Central memory CD8-positive, alpha-beta T cell (primary cell): ENCODE results near the gene SUCLG1.
"Not testable (repeated sequence)": the region's sequence is repeated elsewhere in the genome, so short reads cannot be mapped to it uniquely, and the experiment has no call there.

Experiments used
- ATAC-seq: fragments of 150-1000 bp; cut with Tn5 transposase; replicated peaks from 2 replicates; pipeline ENCODE4 v1.10.0; 2022; ENCODE audit warnings: mild to moderate bottlenecking, moderate FRiP score, moderate number of reproducible peaks; ENCODE audit not compliant: poor library complexity, severe bottlenecking; ENCODE audit errors: extremely low read depth
- DNase-seq, 2 donors: peaks; one replicate each; pipeline ENCODE4 v3.0.0; 2021; ENCODE audit warnings: low spot score in 2 of 2
- H3K27ac Mint-ChIP-seq: one replicate; pipeline ENCODE4 v1.8.0; 2022; ENCODE audit warnings: low read depth, mild to moderate bottlenecking, moderate library complexity, mixed read lengths
- H3K27me3 Mint-ChIP-seq: one replicate; pipeline ENCODE4 v1.8.0; 2022; ENCODE audit warnings: mixed read lengths
- H3K36me3 Mint-ChIP-seq: one replicate; pipeline ENCODE4 v1.8.0; 2022; ENCODE audit warnings: mild to moderate bottlenecking, moderate library complexity, mixed read lengths; ENCODE audit not compliant: insufficient read depth
- H3K4me1 Mint-ChIP-seq: one replicate; pipeline ENCODE4 v1.8.0; 2022; ENCODE audit warnings: mixed read lengths
- H3K4me3 Mint-ChIP-seq: one replicate; pipeline ENCODE4 v1.8.0; 2022; ENCODE audit warnings: mild to moderate bottlenecking, moderate library complexity, mixed read lengths
- H3K9me3 Mint-ChIP-seq: one replicate; pipeline ENCODE4 v1.8.0; 2022; ENCODE audit warnings: mixed read lengths

SUCLG1 gene

DNA sequence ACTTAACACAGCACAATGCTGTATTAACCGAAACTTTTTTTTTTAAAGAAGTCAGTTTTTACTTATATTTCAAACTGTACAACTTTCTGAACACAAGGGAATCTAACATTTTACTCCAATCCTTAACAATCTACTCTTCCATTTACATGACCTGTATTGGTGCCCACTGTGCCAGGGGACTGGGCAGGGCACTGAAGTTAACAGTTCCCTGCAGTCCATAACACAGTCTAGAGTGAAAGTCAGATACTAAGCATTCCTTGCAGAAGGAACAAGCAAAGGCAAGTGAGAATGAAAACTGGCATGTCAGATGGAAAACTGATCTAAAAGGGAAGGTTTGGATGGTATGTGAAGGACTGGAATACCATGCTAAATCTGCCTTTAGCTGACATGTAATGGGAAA, 29.8 kb downstream of the SUCLG1 start:
- H3K4me3 Mint-ChIP-seq, result no peak overlapping the region
- H3K4me1 Mint-ChIP-seq, result peaks cover 12% of the 10 kb centered on the region
- ATAC-seq (no peak), DNase-seq (no peak)
- peaks cover 41% of the 10 kb centered on the region for H3K36me3 Mint-ChIP-seq
- no peaks in the 10 kb centered on the region for H3K27me3 Mint-ChIP-seq
- no peaks in the 10 kb centered on the region for H3K9me3 Mint-ChIP-seq
- peak overlapping the region; percentile 3 for H3K27ac Mint-ChIP-seq

DNA sequence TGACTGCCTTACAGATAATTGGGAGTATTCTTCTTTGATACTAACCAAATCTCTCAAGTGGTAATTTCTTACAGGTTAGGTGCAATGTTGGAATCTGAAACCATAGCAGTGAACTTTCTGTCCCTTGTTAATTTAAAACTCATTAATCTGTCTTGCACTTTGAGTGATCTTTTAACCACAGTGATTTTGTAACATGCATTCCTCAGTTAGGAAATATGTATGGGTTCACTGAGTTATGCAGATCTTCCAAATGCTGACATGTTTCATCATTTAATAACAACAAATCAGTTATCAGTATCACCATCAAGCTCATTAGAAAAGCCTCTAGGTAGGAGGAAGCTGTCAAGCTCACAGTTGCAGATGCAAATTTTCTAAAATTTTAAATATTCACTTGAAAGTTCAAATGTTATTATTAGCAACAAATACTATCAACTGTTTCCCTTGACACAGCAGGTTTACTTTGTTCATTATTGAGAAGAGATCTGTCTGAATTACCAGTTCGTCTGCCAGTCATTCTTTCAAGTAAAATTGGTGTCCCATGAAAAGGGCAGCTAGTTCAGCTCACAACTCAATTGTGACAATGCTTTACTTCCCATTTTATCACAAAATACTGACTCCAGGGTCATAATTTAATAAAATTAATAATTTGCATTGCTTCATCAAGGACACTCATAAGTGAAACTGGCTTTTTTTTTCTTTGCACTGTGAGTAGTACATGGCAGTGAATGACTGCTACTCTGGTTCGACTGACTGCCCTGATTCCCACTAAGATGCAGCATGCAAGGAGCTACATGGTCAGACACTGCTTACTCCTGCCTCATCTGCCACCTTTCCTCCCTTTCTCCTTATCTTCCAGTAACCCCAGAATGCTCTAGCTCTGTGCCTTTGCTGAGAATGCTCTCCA, 31.6 kb downstream of the SUCLG1 start:
- H3K9me3 Mint-ChIP-seq, result no peaks in the 10 kb centered on the region
- H3K4me3 Mint-ChIP-seq, result no peak overlapping the region
- ATAC-seq, result no peak
- peaks cover 12% of the 10 kb centered on the region for H3K4me1 Mint-ChIP-seq
- no peak for DNase-seq
- peak overlapping the region; percentile 17 for H3K27ac Mint-ChIP-seq
- peaks cover 45% of the 10 kb centered on the region for H3K36me3 Mint-ChIP-seq
- H3K27me3 Mint-ChIP-seq, result no peaks in the 10 kb centered on the region

DNA sequence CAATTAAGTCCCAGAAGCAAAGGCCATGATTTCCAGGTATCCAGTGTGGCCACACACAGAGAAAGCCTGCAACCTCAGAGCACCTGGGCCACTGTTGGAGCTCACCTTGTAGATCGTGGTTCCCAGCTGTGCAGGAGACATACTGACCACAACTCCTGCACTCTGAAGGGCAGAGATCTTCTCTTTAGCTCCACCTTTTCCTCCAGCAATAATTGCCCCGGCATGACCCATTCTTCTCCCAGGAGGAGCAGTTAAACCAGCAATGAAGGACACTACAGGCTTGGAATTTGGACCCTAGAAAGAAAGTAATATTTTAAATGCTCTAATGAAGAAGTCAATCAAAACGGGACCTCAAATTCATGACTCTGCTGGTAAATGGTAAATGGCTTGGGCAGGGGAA, 33.8 kb downstream of the SUCLG1 start:
- Mint-ChIP-seq H3K9me3 (no peaks in the 10 kb centered on the region), H3K36me3 (peaks cover 35% of the 10 kb centered on the region), H3K4me3 (no peak overlapping the region), H3K4me1 (peaks cover 12% of the 10 kb centered on the region), H3K27me3 (no peaks in the 10 kb centered on the region), H3K27ac (peak overlapping the region; percentile 4)
- ATAC-seq, result no peak
- no peak for DNase-seq

DNA sequence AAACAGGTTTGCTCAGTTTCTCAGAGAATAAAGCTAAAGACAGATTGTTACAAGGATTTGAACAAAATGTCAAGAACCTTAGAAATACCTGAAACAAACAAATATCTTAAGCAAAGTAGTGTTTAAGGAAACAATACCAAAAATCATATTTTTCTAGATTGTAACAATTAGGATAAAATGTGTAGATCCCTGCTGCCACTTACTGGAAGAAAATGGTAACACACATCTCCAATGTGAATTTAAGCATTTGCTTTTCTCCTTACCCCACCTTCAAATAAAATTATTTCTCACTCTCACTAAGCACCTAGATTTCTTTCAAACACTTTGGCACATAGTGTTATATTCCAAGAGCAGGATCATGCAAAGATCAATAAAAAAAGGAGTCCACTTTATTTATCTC, 34.9 kb downstream of the SUCLG1 start:
- no peak for ATAC-seq
- DNase-seq, result no peak
- Mint-ChIP-seq H3K27me3 (no peaks in the 10 kb centered on the region), H3K4me3 (no peak overlapping the region), H3K27ac (no peak overlapping the region), H3K9me3 (no peaks in the 10 kb centered on the region), H3K4me1 (peaks cover 6% of the 10 kb centered on the region), H3K36me3 (peaks cover 28% of the 10 kb centered on the region)

DNA sequence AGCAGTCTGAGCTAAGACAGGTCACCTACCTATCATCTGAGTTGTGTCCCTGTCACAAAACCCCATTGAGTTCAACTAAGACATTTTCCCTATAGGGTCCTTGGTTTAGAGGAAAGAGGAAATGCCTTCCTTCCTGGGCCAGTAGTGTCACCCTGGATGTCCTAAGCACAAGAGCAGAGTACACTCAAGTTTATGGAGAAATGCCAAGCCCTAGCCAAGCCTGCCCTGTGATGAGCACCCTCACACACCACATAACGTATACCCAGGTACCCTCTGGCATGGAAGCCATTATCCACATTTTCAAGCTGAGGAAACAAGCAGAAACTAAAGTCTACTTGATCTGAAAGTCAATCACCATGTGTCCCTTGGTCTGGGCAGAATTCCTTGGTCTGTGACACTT, 37.3 kb downstream of the SUCLG1 start:
- Mint-ChIP-seq H3K27me3 (no peaks in the 10 kb centered on the region), H3K27ac (no peak overlapping the region), H3K9me3 (no peaks in the 10 kb centered on the region), H3K4me3 (no peak overlapping the region), H3K36me3 (peaks cover 23% of the 10 kb centered on the region), H3K4me1 (no peaks in the 10 kb centered on the region)
- DNase-seq (no peak), ATAC-seq (no peak)

DNA sequence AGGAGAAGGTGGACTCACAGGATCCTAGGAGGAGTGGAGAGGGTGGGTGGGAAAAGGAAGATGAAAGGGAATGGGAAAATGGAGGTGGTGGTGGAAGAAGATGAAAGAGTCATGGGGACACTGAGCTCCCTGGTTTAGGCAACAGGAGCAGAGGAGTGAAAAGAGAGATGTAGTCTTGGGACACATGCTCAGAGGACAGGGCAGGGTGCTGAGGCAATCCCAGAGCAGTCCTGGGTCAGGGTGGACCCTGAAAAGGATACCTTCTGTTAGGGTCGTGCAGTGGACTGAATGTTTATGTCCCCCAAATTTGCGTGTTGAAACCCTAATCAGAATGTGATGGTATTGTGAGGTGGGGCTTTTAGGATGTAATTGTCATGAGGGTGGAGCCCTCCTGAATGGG, 37.9 kb downstream of the SUCLG1 start:
- H3K4me3 Mint-ChIP-seq, result no peak overlapping the region

DNA sequence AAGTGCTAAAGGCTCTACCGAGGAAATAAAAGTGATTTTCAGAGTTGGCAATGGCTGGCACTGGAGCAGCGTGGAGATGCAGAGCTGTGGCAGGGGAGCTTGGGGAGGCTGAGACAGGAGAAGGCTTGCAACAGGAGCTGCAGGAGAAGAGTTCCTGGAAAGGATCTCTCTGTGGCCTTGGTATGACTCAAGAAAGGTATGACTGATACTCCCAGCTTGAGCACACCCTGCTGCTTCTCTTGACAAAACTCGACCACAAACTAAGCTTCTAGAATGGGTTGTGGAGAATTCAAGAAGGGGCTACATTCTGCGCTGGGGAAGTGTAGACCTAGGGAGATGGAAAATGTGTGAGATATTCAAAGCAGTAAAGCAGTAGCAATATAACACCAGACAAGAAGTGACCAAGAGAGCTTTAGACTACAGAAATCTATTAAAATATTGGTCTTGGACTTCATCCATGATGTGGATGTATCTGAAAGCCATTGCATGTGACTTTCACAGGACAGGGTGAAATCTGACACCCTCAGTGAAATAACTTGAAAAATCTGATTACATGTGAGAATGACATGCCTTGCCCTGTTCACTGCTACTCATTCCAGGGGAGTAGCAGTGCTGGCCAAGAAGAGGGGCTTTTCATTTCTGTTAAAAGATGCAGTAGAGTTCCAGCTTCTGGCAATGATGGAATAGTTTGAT, 41.5 kb downstream of the SUCLG1 start:
- Mint-ChIP-seq H3K27ac (no peak overlapping the region), H3K9me3 (no peaks in the 10 kb centered on the region), H3K4me3 (no peak overlapping the region), H3K4me1 (no peaks in the 10 kb centered on the region), H3K36me3 (peaks cover 1% of the 10 kb centered on the region), H3K27me3 (no peaks in the 10 kb centered on the region)
- ATAC-seq (no peak), DNase-seq (no peak)

More for the DNA sequence above, 37.9 kb downstream of the SUCLG1 start:
- Mint-ChIP-seq H3K36me3 (peaks cover 23% of the 10 kb centered on the region), H3K27ac (no peak overlapping the region), H3K9me3 (no peaks in the 10 kb centered on the region), H3K4me1 (no peaks in the 10 kb centered on the region), H3K27me3 (no peaks in the 10 kb centered on the region)
- DNase-seq, result no peak
- ATAC-seq, result no peak

DNA sequence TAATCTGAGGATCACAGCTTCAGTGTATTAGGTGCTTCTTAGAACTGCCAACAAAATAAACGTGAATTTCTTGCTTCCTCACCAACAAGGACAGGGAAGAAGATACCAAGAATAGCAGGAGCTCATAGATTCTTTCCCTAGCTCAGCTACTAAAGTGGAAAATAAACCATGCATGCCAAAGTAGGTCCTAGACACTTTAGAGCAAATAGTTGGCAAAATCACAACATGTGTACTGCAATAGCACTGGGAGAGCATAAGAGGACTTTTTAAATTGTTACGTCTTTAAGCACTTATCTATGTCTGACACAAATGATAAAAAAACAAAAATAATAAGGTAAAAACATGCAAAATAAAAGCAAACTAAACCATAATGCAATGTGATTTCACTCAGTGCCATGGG, 49.5 kb downstream of the SUCLG1 start:
- ATAC-seq (no peak), DNase-seq (no peak)
- Mint-ChIP-seq H3K36me3 (no peaks in the 10 kb centered on the region), H3K27ac (no peak overlapping the region), H3K4me1 (no peaks in the 10 kb centered on the region), H3K27me3 (peaks cover 38% of the 10 kb centered on the region), H3K4me3 (no peak overlapping the region), H3K9me3 (no peaks in the 10 kb centered on the region)

DNA sequence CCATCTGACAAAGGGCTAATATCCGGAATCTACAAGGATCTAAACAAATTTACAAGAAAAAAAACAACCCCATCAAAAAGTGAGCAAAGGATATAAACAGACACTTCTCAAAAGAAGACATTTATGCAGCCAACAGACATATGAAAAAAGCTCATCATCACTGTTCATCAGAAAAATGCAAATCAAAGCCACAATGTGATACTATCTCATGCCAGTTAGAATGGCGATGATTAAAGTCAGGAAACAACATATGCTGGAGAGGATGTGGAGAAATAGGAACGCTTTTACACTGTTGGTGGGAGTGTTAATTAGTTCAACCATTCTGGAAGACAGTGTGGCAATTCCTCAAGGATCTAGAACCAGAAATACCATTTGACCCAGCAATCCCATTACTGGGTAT, 57.0 kb downstream of the SUCLG1 start:
- not testable (repeated sequence) for ATAC-seq, H3K9me3 Mint-ChIP-seq, H3K27ac Mint-ChIP-seq, DNase-seq, H3K4me1 Mint-ChIP-seq, H3K36me3 Mint-ChIP-seq, H3K4me3 Mint-ChIP-seq
- H3K27me3 Mint-ChIP-seq, result peaks cover 26% of the 10 kb centered on the region

DNA sequence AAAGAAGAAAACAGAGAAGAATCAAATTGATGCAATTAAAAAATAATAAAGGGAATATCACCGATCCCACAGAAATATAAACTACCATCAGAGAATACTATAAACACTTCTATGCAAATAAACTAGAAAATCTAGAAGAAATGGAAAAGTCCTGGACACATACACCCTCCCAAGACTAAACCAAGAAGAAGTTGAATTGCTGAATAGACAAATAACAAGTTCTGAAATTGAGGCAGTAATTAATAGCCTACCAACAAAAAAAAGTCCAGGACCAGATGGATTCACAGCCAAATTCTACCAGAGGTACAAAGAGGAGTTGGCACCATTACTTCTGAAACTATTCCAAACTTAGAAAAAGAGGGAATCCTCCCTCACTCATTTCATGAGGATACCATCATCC, 59.2 kb downstream of the SUCLG1 start:
- H3K4me3 Mint-ChIP-seq, result not testable (repeated sequence)

DNA sequence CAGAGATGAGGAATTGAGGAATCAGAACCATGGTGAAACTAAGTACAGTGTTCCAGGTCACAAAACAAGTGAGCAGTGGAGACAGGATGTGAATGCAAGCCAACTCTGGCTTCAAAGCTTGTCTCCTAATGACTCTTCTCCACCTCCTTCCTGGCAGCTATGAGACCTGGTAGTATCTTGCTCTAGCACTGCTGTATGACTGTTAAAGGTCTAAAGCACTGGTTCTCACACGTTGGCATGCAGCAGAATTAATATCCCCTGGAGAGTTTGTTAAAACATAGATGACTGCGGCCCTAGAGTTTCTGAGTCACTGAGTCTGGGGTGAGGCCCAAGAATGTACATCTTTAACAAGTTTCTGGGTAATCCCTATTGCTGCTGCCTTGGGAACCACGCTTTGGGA, 63.3 kb downstream of the SUCLG1 start:
- Mint-ChIP-seq H3K27me3 (peaks cover 17% of the 10 kb centered on the region), H3K9me3 (peaks cover 5% of the 10 kb centered on the region), H3K4me3 (no peak overlapping the region), H3K36me3 (no peaks in the 10 kb centered on the region), H3K27ac (no peak overlapping the region), H3K4me1 (no peaks in the 10 kb centered on the region)
- ATAC-seq (no peak), DNase-seq (no peak)

More for the DNA sequence above, 59.2 kb downstream of the SUCLG1 start:
- ATAC-seq, H3K36me3 Mint-ChIP-seq, DNase-seq, H3K27me3 Mint-ChIP-seq, H3K9me3 Mint-ChIP-seq, H3K27ac Mint-ChIP-seq, H3K4me1 Mint-ChIP-seq: not testable (repeated sequence)

DNA sequence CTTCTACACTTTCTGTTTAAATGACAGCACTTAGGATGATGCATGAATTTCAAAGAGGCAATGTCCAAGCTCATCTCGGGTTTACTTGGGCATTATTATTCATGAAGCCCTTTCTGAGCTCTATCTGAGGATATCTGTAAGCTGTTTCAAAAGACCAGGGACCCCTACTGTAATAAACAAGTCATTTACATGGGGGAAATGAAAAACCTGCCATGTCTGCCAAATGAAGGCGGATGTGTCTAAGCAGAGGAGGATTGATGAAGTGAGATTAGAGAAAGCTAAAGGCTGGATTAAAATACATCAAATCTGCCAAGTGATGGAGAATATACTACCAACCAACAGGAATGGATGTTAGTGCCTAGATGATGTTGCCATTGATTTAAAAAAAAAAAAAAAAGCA, 64.5 kb downstream of the SUCLG1 start:
- no peak for DNase-seq
- no peaks in the 10 kb centered on the region for H3K4me1 Mint-ChIP-seq
- no peak for ATAC-seq
- peaks cover 17% of the 10 kb centered on the region for H3K27me3 Mint-ChIP-seq
- H3K9me3 Mint-ChIP-seq, result peaks cover 5% of the 10 kb centered on the region
- no peak overlapping the region for H3K27ac Mint-ChIP-seq
- no peak overlapping the region for H3K4me3 Mint-ChIP-seq
- H3K36me3 Mint-ChIP-seq, result no peaks in the 10 kb centered on the region

DNA sequence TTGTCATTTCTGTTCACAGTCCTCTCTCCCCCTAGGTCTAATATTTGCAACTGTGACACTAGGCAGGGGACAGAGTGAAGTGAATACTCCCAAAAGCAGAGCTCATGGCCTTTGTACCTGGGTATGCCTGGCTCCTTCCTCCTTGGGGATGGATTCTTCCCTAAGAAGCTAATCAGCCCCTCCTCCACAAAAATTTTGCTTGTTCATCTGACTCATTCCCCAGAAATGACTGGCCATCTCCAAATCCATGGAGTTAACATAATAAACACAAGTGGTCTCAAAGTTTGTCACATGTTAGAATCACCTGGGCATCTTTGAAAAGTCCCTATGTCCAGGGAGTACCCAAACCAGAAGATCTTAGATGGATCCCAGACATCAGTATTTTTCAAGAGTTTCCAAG, 65.3 kb downstream of the SUCLG1 start:
- Mint-ChIP-seq H3K36me3 (no peaks in the 10 kb centered on the region), H3K4me3 (no peak overlapping the region), H3K27me3 (peaks cover 17% of the 10 kb centered on the region), H3K9me3 (peaks cover 5% of the 10 kb centered on the region), H3K27ac (no peak overlapping the region), H3K4me1 (no peaks in the 10 kb centered on the region)
- no peak for ATAC-seq
- DNase-seq, result no peak
